GM21529 (cell line): ENCODE data around the gene FAM118B.
"Not testable (repeated sequence)": the region's sequence is repeated elsewhere in the genome, so short reads cannot be mapped to it uniquely, and the experiment has no call there.

Experiments used
- ATAC-seq: cut with Tn5 transposase; IDR thresholded peaks from one replicate; pipeline ENCODE4 v1.9.1; 2021; ENCODE audit not compliant: unreplicated experiment

The FAM118B gene

DNA sequence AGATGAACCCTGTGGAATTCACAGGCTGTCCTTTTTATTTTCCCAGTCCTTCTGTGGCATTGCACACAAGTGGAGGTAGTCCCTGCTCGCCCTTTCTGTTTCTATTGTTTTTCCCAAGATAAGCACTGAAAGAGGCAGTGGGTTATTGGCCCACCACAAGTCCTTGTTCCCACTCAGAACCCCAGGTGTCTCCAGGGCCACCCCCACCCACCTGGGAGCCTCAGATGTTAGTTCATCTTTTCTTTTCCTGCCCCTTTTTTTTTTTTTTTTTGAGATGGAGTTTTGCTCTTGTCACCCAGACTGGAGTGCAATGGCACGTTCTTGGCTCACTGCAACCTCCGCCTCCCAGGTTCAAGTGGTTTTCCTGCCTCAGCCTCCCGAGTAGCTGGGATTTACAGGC lies 97.2 kb downstream of the FAM118B start:
- ATAC-seq: not testable (repeated sequence)

DNA sequence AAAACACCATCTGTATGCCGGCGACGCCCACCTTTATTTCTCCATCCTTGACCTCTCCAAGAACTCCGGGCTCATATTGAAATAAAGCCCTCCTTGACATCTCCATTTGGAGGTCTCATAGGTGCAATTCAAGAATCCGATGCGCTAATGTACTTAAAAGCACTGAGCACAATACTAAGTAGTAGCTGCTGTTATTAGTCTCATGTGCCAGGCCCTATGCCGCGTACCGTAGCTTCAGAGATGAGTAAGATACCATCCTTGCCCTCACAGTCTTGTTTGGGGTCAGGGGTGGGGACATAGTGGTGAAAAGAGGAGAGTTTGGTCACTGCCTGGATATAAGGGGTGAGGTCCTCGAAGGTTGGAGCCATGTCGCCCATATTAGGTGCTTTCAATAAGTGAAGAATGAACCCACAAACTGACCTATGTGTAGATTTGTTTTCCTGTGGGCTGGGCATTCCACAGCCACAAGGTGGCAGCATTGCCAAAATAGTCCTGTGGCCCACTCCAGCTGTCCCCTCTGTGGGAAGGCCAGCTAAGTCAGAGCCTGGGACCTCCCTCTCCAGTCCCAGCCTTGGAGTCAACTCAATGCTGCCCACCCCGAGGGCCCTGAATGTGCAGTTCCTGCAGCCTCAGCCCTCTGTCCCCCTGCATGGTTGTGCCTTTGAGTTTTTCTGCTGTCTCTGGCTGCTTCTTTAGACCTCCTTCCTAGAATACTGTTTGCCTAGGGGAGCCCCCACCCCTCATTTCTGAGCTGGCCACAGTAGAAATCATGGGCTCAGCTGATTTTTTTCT lies 98.8 kb downstream of the FAM118B start:
- ATAC-seq: peak; percentile 42

DNA sequence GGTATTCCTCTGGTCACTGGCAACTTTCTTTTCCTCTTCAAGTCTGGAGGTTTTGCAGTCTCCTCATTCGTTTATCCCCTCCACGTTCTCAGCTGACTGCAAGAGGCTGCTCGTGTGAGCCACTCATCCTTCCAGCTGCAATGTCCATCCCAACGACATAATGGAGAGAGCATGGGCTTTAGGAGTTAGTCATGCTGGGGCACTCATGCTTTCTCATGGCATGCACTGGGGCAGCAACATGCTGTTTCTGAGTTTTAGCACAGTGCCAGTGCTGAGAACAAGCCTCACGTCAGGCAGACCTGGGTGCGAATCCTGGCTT lies 99.4 kb downstream of the FAM118B start:
- no peak for ATAC-seq

DNA sequence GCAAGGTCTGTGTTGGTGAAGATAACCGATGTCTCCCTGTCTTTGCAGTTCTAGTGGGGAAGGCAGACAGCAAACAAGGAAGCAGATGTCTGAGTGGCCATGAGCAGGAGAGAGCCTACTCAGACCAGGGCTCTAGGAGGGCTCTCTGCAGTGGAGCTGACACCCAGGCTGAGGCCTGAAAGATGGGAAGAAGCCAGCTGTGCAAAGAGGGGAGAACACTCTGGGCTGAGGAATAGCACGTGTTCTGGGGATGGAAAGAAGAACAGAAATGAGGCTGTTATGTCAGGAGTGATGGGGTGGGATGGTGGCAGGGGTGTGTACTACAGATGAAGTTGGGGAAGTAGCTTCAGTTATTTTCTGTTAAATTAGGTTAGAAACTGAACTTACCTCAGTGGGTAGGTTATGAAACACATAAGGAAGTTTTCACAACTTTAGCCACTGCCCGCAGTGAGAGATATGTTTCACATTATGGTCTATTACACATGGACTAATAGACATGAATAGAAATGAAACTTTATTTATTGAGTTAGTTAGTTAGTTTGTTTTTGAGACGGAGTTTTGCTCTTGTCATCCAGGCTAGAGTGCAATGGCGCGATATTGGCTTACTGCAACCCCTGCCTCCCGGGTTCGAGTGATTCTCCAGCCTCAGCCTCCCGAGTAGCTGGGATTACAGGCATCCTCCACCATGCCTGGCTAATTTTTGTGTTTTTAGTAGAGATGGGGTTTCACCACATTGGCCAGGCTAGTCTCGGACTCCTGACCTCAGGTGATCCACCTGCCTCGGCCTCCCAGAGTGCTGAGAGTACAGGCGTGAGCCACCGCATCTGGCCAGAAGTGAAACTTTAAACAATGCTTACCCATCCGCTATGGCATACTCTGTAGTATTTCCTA lies 100.1 kb downstream of the FAM118B start:
- peak; percentile 74 for ATAC-seq
